ENCODE measurements around the gene APC2. TPM values are rescaled to one million over a fixed set of nuclear protein-coding genes. Genes with fewer than 3 reads are reported as not detected.
"Not testable (repeated sequence)": the region's sequence is repeated elsewhere in the genome, so short reads cannot be mapped to it uniquely, and the experiment has no call there.

APC2 gene
- total RNA-seq, 4 donors from 2014 or later: 0.12 to 0.19 TPM; not detected in 2

DNA sequence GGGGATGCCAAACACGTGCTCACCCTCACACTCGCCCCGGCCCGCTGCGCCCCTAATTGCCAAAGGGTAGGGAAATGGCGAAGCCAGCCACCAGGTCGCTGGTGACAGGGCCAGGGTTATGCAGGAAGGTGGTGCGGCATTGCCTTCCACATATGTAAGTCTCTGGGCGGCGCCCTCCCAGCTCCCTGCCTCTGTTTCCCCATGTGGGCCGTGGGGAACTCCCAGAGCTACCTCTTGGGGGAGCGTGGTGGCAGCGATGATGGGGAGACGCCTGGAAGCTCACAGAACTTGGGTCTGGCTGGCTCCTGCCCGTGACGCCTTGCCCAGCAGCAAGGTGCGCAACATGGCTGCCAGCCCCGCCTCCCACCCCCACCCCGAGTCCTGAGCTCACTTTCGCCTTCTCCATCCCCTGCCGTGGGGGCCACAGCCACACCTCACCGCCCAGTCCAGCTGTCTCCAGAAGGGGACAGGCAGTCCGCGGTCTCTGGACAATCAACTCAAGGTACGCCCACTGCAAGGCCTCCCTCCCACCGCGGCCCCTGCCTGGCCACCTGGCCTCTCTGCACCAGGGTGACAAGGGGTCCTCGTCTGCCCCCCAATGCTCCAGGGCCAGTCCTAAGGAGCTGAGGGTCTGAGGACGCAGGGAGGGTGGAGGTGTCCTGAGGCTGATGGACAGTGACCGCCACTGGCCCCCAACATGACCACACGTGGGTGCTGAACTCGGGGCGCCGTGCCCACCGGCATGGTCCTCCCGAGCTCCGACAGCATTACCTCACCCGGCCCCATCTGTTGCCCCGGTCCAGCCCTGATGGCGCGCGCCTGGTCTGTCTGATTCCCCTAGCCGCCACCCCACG is 22.5 kb downstream of the APC2 start:
- ATAC-seq (ENCODE audit: low FRiP score): no peak
- TF ChIP-seq, protein P1, sequence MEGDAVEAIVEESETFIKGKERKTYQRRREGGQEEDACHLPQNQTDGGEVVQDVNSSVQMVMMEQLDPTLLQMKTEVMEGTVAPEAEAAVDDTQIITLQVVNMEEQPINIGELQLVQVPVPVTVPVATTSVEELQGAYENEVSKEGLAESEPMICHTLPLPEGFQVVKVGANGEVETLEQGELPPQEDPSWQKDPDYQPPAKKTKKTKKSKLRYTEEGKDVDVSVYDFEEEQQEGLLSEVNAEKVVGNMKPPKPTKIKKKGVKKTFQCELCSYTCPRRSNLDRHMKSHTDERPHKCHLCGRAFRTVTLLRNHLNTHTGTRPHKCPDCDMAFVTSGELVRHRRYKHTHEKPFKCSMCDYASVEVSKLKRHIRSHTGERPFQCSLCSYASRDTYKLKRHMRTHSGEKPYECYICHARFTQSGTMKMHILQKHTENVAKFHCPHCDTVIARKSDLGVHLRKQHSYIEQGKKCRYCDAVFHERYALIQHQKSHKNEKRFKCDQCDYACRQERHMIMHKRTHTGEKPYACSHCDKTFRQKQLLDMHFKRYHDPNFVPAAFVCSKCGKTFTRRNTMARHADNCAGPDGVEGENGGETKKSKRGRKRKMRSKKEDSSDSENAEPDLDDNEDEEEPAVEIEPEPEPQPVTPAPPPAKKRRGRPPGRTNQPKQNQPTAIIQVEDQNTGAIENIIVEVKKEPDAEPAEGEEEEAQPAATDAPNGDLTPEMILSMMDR (IDR thresholded peaks at IDR 0.05): no peak
- DNase-seq (ENCODE audit: low spot score): no peak

DNA sequence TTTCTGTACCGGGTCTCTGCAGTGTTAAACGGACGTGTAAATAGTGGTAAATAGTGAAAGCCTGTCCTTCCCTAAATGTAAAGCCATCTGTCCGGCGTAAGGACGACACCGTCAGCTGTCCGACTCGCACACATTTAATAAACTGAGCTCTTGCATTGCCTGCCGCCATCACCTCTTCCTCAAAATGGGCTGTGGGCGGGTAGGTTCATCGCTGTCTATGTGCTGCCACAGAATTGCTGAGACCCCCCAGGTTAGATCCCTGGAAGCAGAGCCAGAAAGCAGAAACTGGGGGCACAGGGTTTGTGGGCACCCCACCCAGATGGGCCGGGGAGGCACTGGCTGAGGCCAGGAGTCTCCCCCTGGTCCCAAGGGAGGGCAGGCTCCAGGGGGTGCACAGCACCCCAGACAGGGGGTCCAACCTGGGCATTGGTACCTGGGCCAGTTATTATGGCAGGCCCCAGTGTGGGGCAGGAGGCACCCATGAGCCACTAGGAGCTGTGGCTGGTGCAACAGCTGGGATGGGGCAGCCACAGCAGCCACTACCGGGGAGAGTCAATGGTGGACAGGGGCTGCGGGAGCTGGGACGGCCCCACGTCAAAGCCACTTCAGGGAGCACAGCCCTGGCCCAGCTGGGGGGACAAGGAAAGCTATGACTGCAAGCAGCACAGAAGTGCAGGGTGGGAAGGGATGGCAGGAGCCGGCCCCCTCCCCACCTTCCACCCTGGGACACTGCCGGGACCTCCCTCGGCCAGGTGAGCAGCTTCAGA is 23.3 kb downstream of the APC2 start:
- no peak for ATAC-seq (ENCODE audit: low FRiP score)
- TF ChIP-seq, protein P1 (IDR thresholded peaks at IDR 0.05): no peak
- DNase-seq (ENCODE audit: low spot score): no peak

DNA sequence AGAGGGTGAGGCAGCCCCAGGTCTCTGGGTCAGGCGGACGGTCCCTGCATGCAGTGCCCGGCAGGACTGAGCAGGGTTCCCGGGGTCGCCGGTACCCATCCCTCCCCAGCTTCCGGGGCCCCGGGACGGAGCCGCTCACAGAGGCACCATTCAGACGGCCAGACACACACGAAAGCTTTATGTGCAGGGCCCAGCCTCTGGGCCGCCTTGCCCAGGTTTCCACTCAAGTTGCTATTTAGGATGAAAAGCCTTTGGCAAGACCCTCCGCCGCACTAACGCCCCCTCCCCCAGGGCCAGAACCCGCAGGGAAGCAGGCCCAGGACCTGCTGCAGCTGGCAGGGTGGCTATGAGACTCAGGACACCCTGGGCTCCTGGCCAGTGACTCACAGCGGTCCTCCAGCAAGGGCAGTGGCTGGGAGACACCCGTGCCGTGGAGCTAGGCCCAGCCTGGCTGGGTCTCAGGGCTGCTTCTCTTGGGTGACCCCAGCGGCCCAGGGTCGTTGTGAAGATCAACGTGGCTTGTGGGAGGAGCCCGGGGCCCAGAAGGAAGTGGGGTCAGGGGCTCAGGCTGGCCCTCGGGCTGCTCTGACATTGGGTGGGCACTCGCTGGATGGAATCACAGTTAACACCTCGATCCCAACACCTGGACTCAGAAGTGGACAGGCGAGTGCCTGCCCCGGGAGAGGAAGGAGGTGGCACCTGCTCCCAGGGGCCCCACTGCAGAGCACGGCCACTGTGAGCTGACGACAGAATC is 24.3 kb downstream of the APC2 start:
- DNase-seq (ENCODE audit: low spot score) (no peak), ATAC-seq (ENCODE audit: low FRiP score) (no peak)
- TF ChIP-seq, protein P1 (IDR thresholded peaks at IDR 0.05): no peak

DNA sequence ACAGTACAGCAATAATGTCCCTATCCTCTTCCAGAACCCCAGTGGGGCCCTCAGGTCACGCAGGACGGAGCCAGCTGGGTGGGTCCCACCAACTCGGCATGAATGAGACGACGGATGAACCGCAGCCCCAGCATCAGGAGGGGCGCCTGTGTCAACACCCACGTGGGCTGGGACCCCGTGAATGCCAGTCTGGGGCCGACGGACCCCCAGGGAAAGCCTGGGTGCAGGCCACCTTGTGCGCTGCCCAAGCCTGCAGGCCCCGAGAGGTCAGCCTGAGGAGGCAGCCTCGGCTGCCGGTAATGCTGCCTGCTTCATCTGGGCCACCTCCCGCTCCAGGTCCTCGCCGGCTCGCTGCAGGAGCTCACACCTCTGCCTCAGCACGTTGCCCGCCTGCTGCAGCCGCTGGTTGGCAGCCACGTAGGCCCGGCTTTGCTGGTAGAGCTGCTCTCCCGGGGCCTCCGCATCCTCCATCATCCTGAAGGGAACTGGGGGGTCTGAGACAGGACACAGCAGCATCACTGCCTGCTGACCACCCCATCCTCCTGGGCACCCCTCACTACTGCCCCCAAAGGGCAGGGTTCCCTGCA is 24.9 kb downstream of the APC2 start:
- ATAC-seq (ENCODE audit: low FRiP score) (no peak), DNase-seq (ENCODE audit: low spot score) (no peak)
- TF ChIP-seq, protein P1 (IDR thresholded peaks at IDR 0.05): no peak

DNA sequence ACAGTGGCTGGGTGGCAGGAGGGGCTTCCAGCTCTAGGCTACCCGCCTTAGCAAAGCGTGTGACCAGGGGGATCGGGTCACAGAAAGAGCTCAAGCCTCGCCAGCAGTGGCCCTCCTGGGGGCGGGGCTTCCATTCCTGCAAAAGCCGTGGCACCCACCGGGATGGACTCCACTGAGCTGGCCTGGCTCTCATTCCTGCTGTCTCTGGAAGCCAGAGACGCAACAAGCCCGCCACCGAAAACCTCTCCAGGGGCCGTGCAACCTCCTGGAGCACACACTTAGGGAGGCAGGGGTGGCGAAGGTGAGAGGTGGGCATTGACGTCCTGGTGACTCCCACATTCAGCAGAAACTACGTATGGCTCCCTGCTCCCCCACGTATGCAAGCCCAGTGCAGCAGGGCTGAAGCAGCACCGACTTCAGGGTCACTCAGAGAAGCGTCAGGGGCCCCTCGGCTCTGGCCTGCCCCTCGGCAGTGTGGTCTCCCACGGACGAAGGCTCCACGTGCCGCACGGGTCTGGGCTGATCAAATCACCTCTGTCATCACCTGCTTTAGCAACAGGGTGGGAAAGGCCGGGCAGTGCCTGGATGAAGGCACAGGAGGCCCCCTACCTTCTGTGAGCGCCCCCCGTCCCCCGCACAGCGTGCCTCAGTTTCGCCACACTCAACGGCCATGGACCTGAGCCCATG is 26.0 kb downstream of the APC2 start:
- TF ChIP-seq, protein P1 (IDR thresholded peaks at IDR 0.05): no peak
- ATAC-seq (ENCODE audit: low FRiP score) (no peak), DNase-seq (ENCODE audit: low spot score) (no peak)

DNA sequence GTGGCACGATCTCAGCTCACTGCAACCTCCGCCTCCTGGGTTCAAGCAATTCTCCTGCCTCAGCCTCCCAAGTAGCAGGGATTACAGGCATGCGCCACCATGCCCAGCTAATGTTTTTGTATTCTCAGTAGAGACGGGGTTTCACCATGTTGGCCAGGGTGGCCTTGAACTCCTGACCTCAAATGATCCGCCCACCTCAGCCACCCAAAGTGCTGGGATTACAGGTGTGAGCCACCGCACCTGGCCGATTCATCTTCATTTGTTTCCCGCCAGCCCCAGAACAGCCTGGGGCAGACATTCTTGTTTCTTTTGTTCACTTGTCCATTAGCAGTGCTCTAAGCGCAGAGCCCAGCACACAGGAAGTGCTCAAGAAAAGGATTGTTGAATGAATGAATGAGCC is 27.1 kb downstream of the APC2 start:
- ATAC-seq (ENCODE audit: low FRiP score); DNase-seq (ENCODE audit: low spot score): not testable (repeated sequence)

All from omental fat pad (tissue), 4 donors.